Neural cell (in vitro differentiated cells): ENCODE data around the gene PRIMPOL. TPM values are rescaled to one million over a fixed set of nuclear protein-coding genes. Genes with fewer than 3 reads are reported as not detected.
"Not testable (repeated sequence)": the region's sequence is repeated elsewhere in the genome, so short reads cannot be mapped to it uniquely, and the experiment has no call there.

Experiments
- H2AFZ ChIP-seq: fragments of 200-600, 300-800 bp; sonication (generic), shearing (Covaris generic); 2 replicates; pipeline ENCODE4 v1.6.0; 2014; ENCODE audit warnings: low read depth, mild to moderate bottlenecking, antibody characterized with exemption, low read length, moderate library complexity
- H3F3A ChIP-seq: fragments of 200-600 bp; shearing (Covaris generic); 2 replicates; pipeline ENCODE4 v1.6.1; 2016; ENCODE audit warnings: mild to moderate bottlenecking, moderate library complexity, mixed read lengths, antibody characterized with exemption, low read length; ENCODE audit not compliant: insufficient read depth, poor library complexity, severe bottlenecking
- H3K27ac ChIP-seq: fragments of 200-600, 300-800 bp; sonication (generic), shearing (Covaris generic); 2 replicates; pipeline ENCODE4 v1.5.1; 2014; ENCODE audit warnings: mild to moderate bottlenecking, low read length, moderate library complexity
- H3K27me3 ChIP-seq: fragments of 300-800, 200-600 bp; sonication (generic), shearing (Covaris generic); 2 replicates; pipeline ENCODE4 v1.6.0; 2014; ENCODE audit warnings: mild to moderate bottlenecking, low read depth, low read length, moderate library complexity; ENCODE audit not compliant: insufficient read depth
- H3K36me3 ChIP-seq: fragments of 300-800, 200-600 bp; sonication (generic), shearing (Covaris generic); 2 replicates; pipeline ENCODE4 v1.5.1; 2014; ENCODE audit warnings: mild to moderate bottlenecking, antibody characterized with exemption, low read length, moderate library complexity; ENCODE audit not compliant: insufficient read depth
- H3K4me2 ChIP-seq: fragments of 300-800, 200-600 bp; sonication (generic), shearing (Covaris generic); 2 replicates; pipeline ENCODE4 v1.6.0; 2014; ENCODE audit warnings: mild to moderate bottlenecking, low read length
- H3K4me3 ChIP-seq: fragments of 300-800, 200-600 bp; sonication (generic), shearing (Covaris generic); 2 replicates; pipeline ENCODE4 v1.5.1; 2014; ENCODE audit warnings: mild to moderate bottlenecking, low read length, moderate library complexity
- H3K79me2 ChIP-seq: fragments of 200-600 bp; shearing (Covaris generic); replicated peaks from 2 replicates; pipeline ENCODE4 v1.6.0; 2014; ENCODE audit warnings: mild to moderate bottlenecking, low read length, moderate library complexity; ENCODE audit not compliant: insufficient read depth
- H3K9ac ChIP-seq: fragments of 300-800, 200-600 bp; sonication (generic), shearing (Covaris generic); 2 replicates; pipeline ENCODE4 v1.6.1; 2016; ENCODE audit warnings: mild to moderate bottlenecking, low read length, mixed read lengths
- H3K9me2 ChIP-seq: fragments of 200-600 bp; shearing (Covaris generic); 2 replicates; pipeline ENCODE4 v1.6.1; 2016; ENCODE audit warnings: mild to moderate bottlenecking, low read length, mixed read lengths; ENCODE audit not compliant: insufficient read depth
- H3K9me3 ChIP-seq: fragments of 200-600, 300-800 bp; sonication (generic), shearing (Covaris generic); 2 replicates; pipeline ENCODE4 v1.6.1; 2016; ENCODE audit warnings: mild to moderate bottlenecking, mixed run types, low read length, moderate library complexity, mixed read lengths
- H4K20me1 ChIP-seq: fragments of 200-600 bp; shearing (Covaris generic); 2 replicates; pipeline ENCODE4 v1.6.1; 2016; ENCODE audit warnings: mild to moderate bottlenecking, mixed run types; ENCODE audit not compliant: insufficient read depth
- EP300 ChIP-seq: fragments of 450-650 bp; conservative IDR thresholded peaks from 2 replicates; pipeline ENCODE4 v1.6.1; 2014; ENCODE audit warnings: antibody characterized with exemption, mild to moderate bottlenecking, moderate library complexity; ENCODE audit not compliant: poor library complexity, severe bottlenecking
- EZH2 ChIP-seq: fragments of 200-600, 300-800 bp; shearing (Covaris generic), sonication (generic); IDR thresholded peaks from 2 replicates; pipeline ENCODE4 v1.6.1; 2014; ENCODE audit warnings: antibody characterized with exemption, low read length, borderline replicate concordance, mild to moderate bottlenecking; ENCODE audit not compliant: insufficient read depth, poor library complexity, severe bottlenecking
- MXI1 ChIP-seq: fragments of 450-650 bp; conservative IDR thresholded peaks from 2 replicates; pipeline ENCODE4 v1.6.1; 2014; ENCODE audit warnings: antibody characterized with exemption, mild to moderate bottlenecking; ENCODE audit not compliant: poor library complexity, severe bottlenecking
- POLR2AphosphoS5 ChIP-seq: IDR thresholded peaks from 2 replicates; pipeline ENCODE4 v1.6.1; 2012
- RAD21 ChIP-seq: fragments of 450-650 bp; conservative IDR thresholded peaks from 2 replicates; pipeline ENCODE4 v1.6.1; 2014; ENCODE audit warnings: antibody characterized with exemption, mild to moderate bottlenecking, moderate library complexity
- SMC3 ChIP-seq: fragments of 450-650 bp; conservative IDR thresholded peaks from 2 replicates; pipeline ENCODE4 v1.6.1; 2014; ENCODE audit warnings: antibody characterized with exemption, mild to moderate bottlenecking, moderate library complexity; ENCODE audit not compliant: poor library complexity
- TAF1 ChIP-seq: IDR thresholded peaks from 2 replicates; pipeline ENCODE4 v1.6.1; 2012; ENCODE audit warnings: low read depth
- polyA plus RNA-seq: library from polyadenylated mRNA; depleted of rRNA; stranded (reverse); fragments of >200 nt; gene quantifications from 2 replicates; pipeline ENCODE4 v1.2.3, GENCODE V29; 2014
- TF ChIP-seq, protein P1 (sequence below): IDR thresholded peaks from 2 replicates; pipeline ENCODE4 v1.6.1; 2012; ENCODE audit warnings: borderline replicate concordance

Gene PRIMPOL
- polyA plus RNA-seq, 1 donor from 2014 or later = 23.6 TPM

DNA sequence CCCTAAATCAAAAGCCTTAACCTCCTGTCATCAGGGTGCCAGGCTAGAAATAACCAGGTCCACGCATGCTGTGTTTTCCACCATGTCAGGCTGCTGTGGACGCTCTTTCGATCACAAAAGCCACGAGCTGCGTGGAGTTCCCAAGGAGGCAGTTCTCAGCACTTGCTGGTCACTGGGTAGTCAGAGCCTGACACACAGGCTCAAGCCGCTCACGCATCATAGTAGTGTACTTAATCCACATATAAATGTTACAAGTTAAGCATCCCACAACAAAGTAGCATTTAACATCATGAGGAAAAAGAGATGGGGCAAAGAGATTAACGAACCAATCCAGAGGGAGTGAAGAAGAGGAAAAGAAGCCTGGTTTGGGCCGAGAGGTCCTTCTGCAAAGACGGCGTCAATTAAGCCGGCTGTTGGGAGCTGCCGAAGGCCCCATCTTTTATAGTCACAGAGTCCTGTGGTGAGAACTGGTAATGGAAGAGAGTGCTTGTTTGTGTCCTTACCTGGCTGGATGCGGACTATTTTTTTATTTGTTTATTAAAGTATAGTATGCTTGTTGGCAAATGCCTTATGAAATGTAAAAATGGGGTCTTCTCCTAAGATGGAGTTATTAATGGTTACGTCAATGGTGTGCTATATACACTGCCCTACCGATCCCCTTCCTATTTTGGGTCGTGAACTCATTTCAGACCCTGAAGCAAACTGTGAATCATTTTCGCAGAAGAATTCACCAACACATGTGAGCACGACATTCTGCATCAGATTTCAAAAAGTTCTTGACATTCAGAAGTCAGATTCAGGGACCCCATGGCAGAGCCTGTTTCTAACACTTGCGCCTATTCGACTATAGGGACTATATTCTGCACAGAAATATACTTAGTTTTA lies 675 bp downstream of the PRIMPOL start:
- no peaks in the 10 kb centered on the region for H3F3A ChIP-seq
- TF ChIP-seq EP300 = peak; percentile 18
- TF ChIP-seq, protein P1, sequence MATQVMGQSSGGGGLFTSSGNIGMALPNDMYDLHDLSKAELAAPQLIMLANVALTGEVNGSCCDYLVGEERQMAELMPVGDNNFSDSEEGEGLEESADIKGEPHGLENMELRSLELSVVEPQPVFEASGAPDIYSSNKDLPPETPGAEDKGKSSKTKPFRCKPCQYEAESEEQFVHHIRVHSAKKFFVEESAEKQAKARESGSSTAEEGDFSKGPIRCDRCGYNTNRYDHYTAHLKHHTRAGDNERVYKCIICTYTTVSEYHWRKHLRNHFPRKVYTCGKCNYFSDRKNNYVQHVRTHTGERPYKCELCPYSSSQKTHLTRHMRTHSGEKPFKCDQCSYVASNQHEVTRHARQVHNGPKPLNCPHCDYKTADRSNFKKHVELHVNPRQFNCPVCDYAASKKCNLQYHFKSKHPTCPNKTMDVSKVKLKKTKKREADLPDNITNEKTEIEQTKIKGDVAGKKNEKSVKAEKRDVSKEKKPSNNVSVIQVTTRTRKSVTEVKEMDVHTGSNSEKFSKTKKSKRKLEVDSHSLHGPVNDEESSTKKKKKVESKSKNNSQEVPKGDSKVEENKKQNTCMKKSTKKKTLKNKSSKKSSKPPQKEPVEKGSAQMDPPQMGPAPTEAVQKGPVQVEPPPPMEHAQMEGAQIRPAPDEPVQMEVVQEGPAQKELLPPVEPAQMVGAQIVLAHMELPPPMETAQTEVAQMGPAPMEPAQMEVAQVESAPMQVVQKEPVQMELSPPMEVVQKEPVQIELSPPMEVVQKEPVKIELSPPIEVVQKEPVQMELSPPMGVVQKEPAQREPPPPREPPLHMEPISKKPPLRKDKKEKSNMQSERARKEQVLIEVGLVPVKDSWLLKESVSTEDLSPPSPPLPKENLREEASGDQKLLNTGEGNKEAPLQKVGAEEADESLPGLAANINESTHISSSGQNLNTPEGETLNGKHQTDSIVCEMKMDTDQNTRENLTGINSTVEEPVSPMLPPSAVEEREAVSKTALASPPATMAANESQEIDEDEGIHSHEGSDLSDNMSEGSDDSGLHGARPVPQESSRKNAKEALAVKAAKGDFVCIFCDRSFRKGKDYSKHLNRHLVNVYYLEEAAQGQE = no peak
- peak; percentile 26 for TF ChIP-seq MXI1
- H3K9ac ChIP-seq = peak overlapping the region; percentile 96
- no peaks in the 10 kb centered on the region for H3K27me3 ChIP-seq
- no peaks in the 10 kb centered on the region for H3K9me2 ChIP-seq
- H3K36me3 ChIP-seq = no peaks in the 10 kb centered on the region
- peaks cover 29% of the 10 kb centered on the region for H3K79me2 ChIP-seq
- H2AFZ ChIP-seq = peak overlapping the region; percentile 98
- peak overlapping the region; percentile 97 for H3K4me2 ChIP-seq
- no peaks in the 10 kb centered on the region for H3K9me3 ChIP-seq
- H3K4me3 ChIP-seq = peak overlapping the region; percentile 92
- peak overlapping the region; percentile 83 for H3K27ac ChIP-seq
- H4K20me1 ChIP-seq = no peaks in the 10 kb centered on the region

DNA sequence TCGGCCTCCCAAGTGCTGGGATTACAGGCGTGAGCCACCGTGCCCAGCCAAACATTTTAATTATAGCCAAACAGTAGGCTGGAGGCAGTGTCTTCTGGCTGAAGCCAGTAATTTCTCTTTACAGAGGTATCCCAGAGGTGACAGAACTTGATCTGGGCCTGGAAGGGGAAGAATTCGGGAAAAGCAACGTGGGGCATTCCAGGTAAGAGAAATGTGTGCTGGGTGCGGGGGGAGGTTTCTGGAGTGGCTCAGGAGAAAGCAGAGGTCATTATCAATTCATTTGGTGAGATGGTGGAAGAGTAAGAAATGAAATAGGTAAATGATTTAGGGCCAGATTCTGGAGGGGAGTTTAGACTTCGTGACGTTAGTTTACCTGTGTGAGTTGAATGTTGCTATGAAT lies 2.4 kb downstream of the PRIMPOL start:
- H3K9ac ChIP-seq = no peak overlapping the region
- H3K27me3 ChIP-seq = no peaks in the 10 kb centered on the region
- no peaks in the 10 kb centered on the region for H3F3A ChIP-seq
- H3K36me3 ChIP-seq = no peaks in the 10 kb centered on the region
- H3K79me2 ChIP-seq = peaks cover 12% of the 10 kb centered on the region
- no peak overlapping the region for H3K4me3 ChIP-seq
- H4K20me1 ChIP-seq = no peaks in the 10 kb centered on the region
- H3K27ac ChIP-seq = no peak overlapping the region
- H3K9me3 ChIP-seq = no peaks in the 10 kb centered on the region
- TF ChIP-seq TAF1 (no peak), SMC3 (no peak), POLR2AphosphoS5 (no peak), MXI1 (no peak), RAD21 (no peak), EP300 (no peak), EZH2 (no peak)
- no peaks in the 10 kb centered on the region for H3K9me2 ChIP-seq
- H2AFZ ChIP-seq = no peak overlapping the region
- H3K4me2 ChIP-seq = no peak overlapping the region

GRCh38 chr4:184652681-184653080 lies 3.1 kb downstream of the PRIMPOL start:
- not testable (repeated sequence) for H3K36me3 ChIP-seq, H3F3A ChIP-seq, H3K79me2 ChIP-seq, H3K27me3 ChIP-seq, H3K4me3 ChIP-seq, H3K9me2 ChIP-seq, H3K4me2 ChIP-seq, H2AFZ ChIP-seq, H4K20me1 ChIP-seq, H3K27ac ChIP-seq, H3K9me3 ChIP-seq, H3K9ac ChIP-seq
